Heart right ventricle (tissue), 16 donors: Measurements from ENCODE around the gene COL5A1. TPM values are rescaled to one million over a fixed set of nuclear protein-coding genes. Genes with fewer than 3 reads are reported as not detected.
A peak's percentile ranks its signal among the peaks of the same experiment; 100 is the strongest.

ENCODE experiments used
- ATAC-seq, 8 donors: fragments of 200-7000 bp; cut with Tn5 transposase; one replicate each; pipeline ENCODE4 v1.9.1; 2020; ENCODE audit warnings: mild to moderate bottlenecking in 8 of 8, moderate library complexity in 8 of 8, moderate number of reproducible peaks in 1 of 8
- DNase-seq, 2 donors: peaks; one replicate each; pipeline ENCODE4 v3.0.0-alpha.2; 2020
- H3K27ac ChIP-seq, 10 donors: fragments of 200-600 bp; sonication (generic) in 2 of 10; one replicate each; pipeline versions ENCODE4 v1.5.0 to v1.8.0; 2020 to 2022; ENCODE audit warnings: mild to moderate bottlenecking in 3 of 10
- H3K27me3 ChIP-seq, 7 donors: fragments of 200-600 bp; one replicate each; pipeline ENCODE4 v1.8.0; 2021 to 2022; ENCODE audit warnings: mild to moderate bottlenecking in 2 of 7
- H3K36me3 ChIP-seq, 9 donors: fragments of 200-600 bp; sonication (generic) in 1 of 9; one replicate each; pipeline versions ENCODE4 v1.5.0 to v1.8.0; 2020 to 2022; ENCODE audit warnings: mild to moderate bottlenecking in 2 of 9
- H3K4me1 ChIP-seq, 9 donors: fragments of 200-600 bp; sonication (generic) in 1 of 9; one replicate each; pipeline versions ENCODE4 v1.5.0 to v1.8.0; 2020 to 2022; ENCODE audit warnings: mild to moderate bottlenecking in 4 of 9
- H3K4me3 ChIP-seq, 10 donors: fragments of 200-600 bp; sonication (generic) in 2 of 10; one replicate each; pipeline versions ENCODE4 v1.5.0 to v1.8.0; 2020 to 2022; ENCODE audit warnings: mild to moderate bottlenecking in 7 of 10, moderate library complexity in 2 of 10
- H3K9me3 ChIP-seq, 11 donors: fragments of 200-600 bp in 10 of 11; sonication (generic) in 2 of 11; one replicate each; pipeline versions ENCODE4 v1.5.0 to v1.8.0; 2013 to 2022; ENCODE audit warnings: mild to moderate bottlenecking in 2 of 11, control low read depth in 1 of 11, moderate library complexity in 1 of 11
- WGBS, 2 donors: extraction: QIAGEN DNeasy Blood & Tissue Kit; methylation state at CpG; one replicate each; pipeline ENCODE4 v1.1.7; 2013; ENCODE audit warnings: inconsistent platforms in 1 of 2; 5-methylcytosine and 5-hydroxymethylcytosine counted together
- intact Hi-C, 10 donors: fragments of 100-400 bp; cut with DNase I; formaldehyde crosslinking; loops; one replicate each; pipeline versions ENCODE4 v1.11.1 to v1.14.2; 2022
- polyA plus RNA-seq, 2 donors: library from polyadenylated mRNA; stranded (reverse); fragments of 200-250 nt; gene quantifications; one replicate each; pipeline ENCODE4 v1.2.3, GENCODE V29; 2013
- total RNA-seq, 10 donors: library from RNA; stranded (reverse); fragmentation: NEBNext Ultra II Directional in 3 of 10; extraction: Animal tissue kit (Norgen Biotek cat#: 25700) in 3 of 10; gene quantifications; one replicate each; pipeline versions ENCODE4 v1.2.1 to v1.2.4, GENCODE V29; 2021 to 2023
- TF ChIP-seq, protein P1 (sequence below), 9 donors: fragments of 200-600 bp; sonication (generic) in 2 of 9; IDR thresholded peaks; one replicate each; pipeline versions ENCODE4 v1.5.0 to v1.8.0; 2021 to 2022; ENCODE audit warnings: antibody characterized with exemption in 9 of 9, mild to moderate bottlenecking in 5 of 9, moderate library complexity in 1 of 9
- donor health status: Arrhythmogenic right ventricular cardiomyopathy.
- donor health status: ischemic (EF 13 %, LVEDD 7.1; RV severe dilation, severe dysfunction).
- donor health status: healthy with polysubstance abuse.
- donor health status: DM: no; HTN: yes; CAD: no.
- donor health status: DM: no; HTN: no; CAD: no.
- donor health status: ischemic (EF 25% LVEDD 6.9; RV normal size, moderate dysfunction).
- donor health status: ischemic (EF 25% LVEDD 5.7; RV mildly dilated, moderate dysfunction).
- donor health status: healthy.
- donor health status: DM: yes; HTN: yes; CAD: no.
- donor health status: Ischemic cardiomyopathy.
- donor health status: ischemic (EF 35%, LVEDD 5.7; RV mildly dilated, moderate dysfunction).
- donor health status: nonischemic (EF 11% LVEDD 7.7; RV severe dilation, severe dysfunction).
- donor health status: DM: yes; HTN: yes; CAD: no.
- donor health status: PGD.
- donor health status: ischemic (EF 29% LVEDD 5.4; RV normal size, mild dysfunction).
- donor health status: nonischemic (EF 23%, LVEDD 6.1; RV moderate dilation, normal function).

COL5A1 gene
- total and polyA plus RNA-seq, 12 donors: 8.1 to 60.0 (median 13.3) TPM

DNA sequence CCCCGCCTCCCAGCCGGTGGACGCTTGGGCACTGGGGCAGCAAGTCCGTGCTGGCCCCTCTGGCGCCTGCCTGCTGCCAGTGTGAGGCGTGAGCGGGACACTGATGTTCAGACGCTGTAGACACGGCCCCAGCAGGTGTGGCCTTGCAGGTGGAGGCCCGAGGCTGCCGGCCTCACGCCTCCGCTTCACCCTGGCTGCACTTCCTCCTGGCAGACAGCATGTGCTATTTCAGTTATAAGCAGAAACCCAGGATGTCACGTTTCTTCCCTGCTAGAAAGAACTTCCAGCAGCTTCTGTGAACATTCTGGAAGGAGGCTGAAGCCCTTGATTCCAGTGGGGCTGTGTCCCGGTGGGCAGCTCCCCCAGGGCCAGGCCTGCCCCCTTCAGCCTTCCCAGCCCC, 124.2 kb downstream of the COL5A1 start:
- ATAC-seq (no peak), DNase-seq (no peak)
- Histone ChIP-seq H3K9me3 (no peaks in the 10 kb centered on the region), H3K4me3 (no peak overlapping the region), H3K27me3 (peaks cover 0 to 14% (median 0%) of the 10 kb centered on the region in 7 donors), H3K36me3 (peaks cover 0 to 66% (median 4%) of the 10 kb centered on the region in 9 donors), H3K27ac (peak overlapping the region in 4 of 10 donors; percentile 7 to 44 (median 12)), H3K4me1 (peaks cover 0 to 38% (median 11%) of the 10 kb centered on the region in 9 donors)
- 72 to 80% methylated on average over 15 of the region's 15 CpGs for WGBS, 2 donors
- intact Hi-C loops: no loop called here
- TF ChIP-seq, protein P1, sequence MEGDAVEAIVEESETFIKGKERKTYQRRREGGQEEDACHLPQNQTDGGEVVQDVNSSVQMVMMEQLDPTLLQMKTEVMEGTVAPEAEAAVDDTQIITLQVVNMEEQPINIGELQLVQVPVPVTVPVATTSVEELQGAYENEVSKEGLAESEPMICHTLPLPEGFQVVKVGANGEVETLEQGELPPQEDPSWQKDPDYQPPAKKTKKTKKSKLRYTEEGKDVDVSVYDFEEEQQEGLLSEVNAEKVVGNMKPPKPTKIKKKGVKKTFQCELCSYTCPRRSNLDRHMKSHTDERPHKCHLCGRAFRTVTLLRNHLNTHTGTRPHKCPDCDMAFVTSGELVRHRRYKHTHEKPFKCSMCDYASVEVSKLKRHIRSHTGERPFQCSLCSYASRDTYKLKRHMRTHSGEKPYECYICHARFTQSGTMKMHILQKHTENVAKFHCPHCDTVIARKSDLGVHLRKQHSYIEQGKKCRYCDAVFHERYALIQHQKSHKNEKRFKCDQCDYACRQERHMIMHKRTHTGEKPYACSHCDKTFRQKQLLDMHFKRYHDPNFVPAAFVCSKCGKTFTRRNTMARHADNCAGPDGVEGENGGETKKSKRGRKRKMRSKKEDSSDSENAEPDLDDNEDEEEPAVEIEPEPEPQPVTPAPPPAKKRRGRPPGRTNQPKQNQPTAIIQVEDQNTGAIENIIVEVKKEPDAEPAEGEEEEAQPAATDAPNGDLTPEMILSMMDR (IDR thresholded peaks at IDR 0.05): no peak

DNA sequence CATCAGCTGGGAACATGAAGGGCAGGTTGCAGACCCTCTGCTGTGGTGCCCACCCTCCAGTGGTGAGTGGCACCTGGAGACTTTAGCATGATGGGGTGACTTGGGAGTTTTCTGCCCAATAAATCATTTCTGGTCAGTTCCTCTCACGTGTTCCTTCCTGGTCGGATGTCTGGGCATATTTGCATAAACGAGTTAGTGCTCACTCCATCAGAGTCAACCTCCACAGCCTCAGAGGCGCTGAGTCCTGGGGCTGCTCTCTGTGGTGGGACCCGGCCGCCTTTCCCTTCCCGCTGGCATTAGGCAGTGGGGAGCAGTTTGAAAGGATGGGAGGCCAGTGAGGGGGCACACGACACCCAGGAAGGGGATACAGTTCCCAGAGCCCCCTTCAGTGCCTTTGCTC, 125.0 kb downstream of the COL5A1 start:
- Histone ChIP-seq H3K4me3 (no peak overlapping the region), H3K27me3 (peaks cover 0 to 22% (median 0%) of the 10 kb centered on the region in 7 donors), H3K4me1 (peaks cover 0 to 46% (median 16%) of the 10 kb centered on the region in 9 donors), H3K9me3 (no peaks in the 10 kb centered on the region), H3K27ac (peak overlapping the region in 1 of 10 donors; percentile 15), H3K36me3 (peaks cover 0 to 65% (median under 1%) of the 10 kb centered on the region in 9 donors)
- WGBS, 2 donors: 85 to 91% methylated on average over 8 of the region's 8 CpGs
- TF ChIP-seq, protein P1 (IDR thresholded peaks at IDR 0.05): no peak
- DNase-seq (no peak), ATAC-seq (no peak)
- intact Hi-C loops: no loop called here

DNA sequence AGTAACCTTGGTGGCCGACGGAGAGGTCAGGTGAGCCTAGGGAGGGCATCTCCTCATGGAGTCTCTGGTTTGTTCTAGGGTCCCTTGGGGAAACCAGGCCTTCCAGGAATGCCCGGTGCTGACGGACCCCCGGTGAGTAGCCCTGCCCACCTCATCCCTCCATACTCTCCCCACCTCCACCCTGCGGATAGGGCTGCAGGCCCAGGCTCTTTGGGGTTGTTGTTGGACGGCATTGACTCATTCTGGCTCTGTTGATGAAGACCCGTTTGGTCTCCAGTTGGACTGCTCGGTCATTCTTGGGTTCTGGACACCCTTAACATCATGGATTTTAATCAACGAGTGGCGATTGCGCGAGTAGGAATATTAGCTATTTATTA, 126.7 kb downstream of the COL5A1 start:
- TF ChIP-seq, protein P1 (IDR thresholded peaks at IDR 0.05): no peak
- 79 to 84% methylated on average over 13 of the region's 13 CpGs for WGBS, 2 donors
- no peak overlapping the region for H3K4me3 ChIP-seq
- H3K27me3 ChIP-seq: peaks cover 0 to 22% (median 0%) of the 10 kb centered on the region in 7 donors
- peak in 6 of 8 donors; percentile 5 to 48 (median 24) for ATAC-seq
- DNase-seq: no peak
- H3K36me3 ChIP-seq: peaks cover 0 to 66% (median 1%) of the 10 kb centered on the region in 9 donors
- peaks cover 0 to 54% (median 16%) of the 10 kb centered on the region in 9 donors for H3K4me1 ChIP-seq
- intact Hi-C loops: no loop called here
- H3K27ac ChIP-seq: peak overlapping the region in 4 of 10 donors; percentile 16 to 34 (median 28)
- H3K9me3 ChIP-seq: no peaks in the 10 kb centered on the region

DNA sequence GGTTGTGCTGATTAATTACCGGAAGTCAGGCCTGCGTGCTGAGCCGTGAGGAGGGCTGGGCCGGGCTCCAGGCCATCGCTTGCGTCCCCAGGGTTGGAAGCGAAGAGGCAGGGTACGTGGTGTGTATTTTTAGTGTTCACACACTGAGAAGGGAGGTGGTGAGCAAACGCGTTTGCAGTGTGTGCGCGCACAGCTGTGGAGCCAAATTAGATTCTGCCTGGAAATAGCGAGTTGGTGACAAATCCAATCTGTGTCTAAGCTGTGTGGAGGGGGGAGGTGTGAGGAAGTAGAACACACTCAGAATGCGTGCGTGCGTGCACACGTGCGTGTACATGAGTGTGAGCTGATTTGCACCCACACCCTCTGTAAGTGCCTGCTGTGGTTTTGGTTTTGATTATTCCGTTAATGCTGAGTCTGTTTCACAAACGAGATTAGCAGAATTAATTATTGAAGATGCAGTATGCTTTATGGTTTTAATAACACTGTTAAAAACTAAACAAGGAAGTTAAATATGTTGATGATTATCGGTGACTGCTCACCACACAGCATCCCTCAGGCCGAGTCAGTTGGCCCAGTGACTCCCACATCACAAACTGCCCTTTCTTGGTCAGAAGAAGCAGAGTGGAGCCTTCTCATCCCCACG, 127.2 kb downstream of the COL5A1 start:
- no peaks in the 10 kb centered on the region for H3K9me3 ChIP-seq
- H3K36me3 ChIP-seq: peaks cover 0 to 65% (median 6%) of the 10 kb centered on the region in 9 donors
- DNase-seq: peak; percentile 40 to 51
- peak in 7 of 8 donors; percentile 48 to 68 (median 55) for ATAC-seq
- intact Hi-C loops: no loop called here
- 70 to 73% methylated on average over 23 of the region's 23 CpGs for WGBS, 2 donors
- TF ChIP-seq, protein P1 (IDR thresholded peaks at IDR 0.05): no peak
- no peak overlapping the region for H3K4me3 ChIP-seq
- peak overlapping the region in 4 of 10 donors; percentile 16 to 51 (median 32) for H3K27ac ChIP-seq
- peaks cover 0 to 22% (median 0%) of the 10 kb centered on the region in 7 donors for H3K27me3 ChIP-seq
- peaks cover 0 to 59% (median 18%) of the 10 kb centered on the region in 9 donors for H3K4me1 ChIP-seq
